Measurements from ENCODE around the gene IQCN. TPM values are rescaled to one million over a fixed set of nuclear protein-coding genes. Genes with fewer than 3 reads are reported as not detected.

IQCN gene
- total and polyA plus RNA-seq, 10 of the 15 experiments (the other 5 are each of a cell fraction or from before 2014, with no cell fraction given) = 0.01 to 0.54 (median 0.23) TPM; not detected in 3

DNA sequence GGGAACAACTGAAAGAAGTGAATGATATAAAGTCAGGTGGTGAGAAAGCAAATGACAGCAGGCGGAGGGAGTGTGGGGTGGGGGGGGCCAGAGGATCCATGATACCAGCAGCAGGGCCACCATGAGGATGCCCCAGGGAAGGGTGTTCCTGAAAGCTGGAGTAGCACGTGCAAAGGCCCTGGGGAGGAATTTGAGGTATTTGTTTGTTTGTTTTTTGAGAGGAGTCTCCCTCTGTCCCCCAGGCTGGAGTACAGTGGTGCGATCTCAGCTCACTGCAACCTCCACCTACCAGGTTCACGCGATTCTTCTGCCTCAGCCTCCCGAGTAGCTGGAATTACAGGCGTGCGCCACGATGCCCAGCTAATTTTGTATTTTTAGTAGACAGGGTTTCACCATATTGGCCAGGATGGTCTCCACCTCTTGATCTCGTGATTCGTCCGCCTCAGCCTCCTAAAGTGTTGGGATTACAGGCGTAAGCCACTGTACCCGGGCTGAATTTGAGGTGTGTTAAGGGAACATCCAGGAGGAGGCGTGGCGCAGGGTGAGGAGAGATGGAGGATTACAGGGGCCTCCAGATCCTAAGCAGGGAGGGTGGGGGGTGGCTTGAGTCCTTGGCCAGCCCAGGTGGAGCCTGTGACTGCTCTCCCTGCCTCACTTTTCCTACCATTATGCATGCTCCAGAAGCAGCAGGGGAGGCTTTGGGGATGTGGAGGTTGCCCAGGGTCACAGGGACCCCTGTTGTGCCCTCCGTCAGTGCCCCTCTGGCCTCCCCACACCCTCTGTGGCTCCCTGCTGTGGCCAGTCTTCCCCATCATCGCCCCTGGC, 19.6 kb upstream of the IQCN start:
- POLR2A ChIA-PET = interaction anchor here (0.7 to 5.8 kb wide), 7 partner anchors 9 to 124 kb away, joined by 3 to 172 read pairs (median 13); partner anchors contain the start of genes JUND and LSM4
- H4K20me1 ChIP-seq (ENCODE audit: control insufficient read depth, insufficient read depth) = no peaks in the 10 kb centered on the region
- CTCF ChIA-PET = interaction anchor here (0.8 to 4.5 kb wide), 6 partner anchors 8 to 34 kb away, joined by 3 to 81 read pairs (median 18); partner anchors contain the start of genes JUND and LSM4
- intact Hi-C loops (cut with micrococcal nuclease; ENCODE audit: unreplicated experiment) = no loop called here
- no TSS peak for BruUV-seq (replicated peaks)
- WGBS (ENCODE audit: insufficient coverage, insufficient replicate concordance, low lambda C conversion rate, missing lambda C conversion rate) = 76% methylated on average over 18 of the region's 18 CpGs
- no peaks in the 10 kb centered on the region for H3K36me3 ChIP-seq (ENCODE audit: control insufficient read depth in 2 of 2, insufficient read depth in 2 of 2, low read length in 1 of 2)
- H3K79me2 ChIP-seq (ENCODE audit: control insufficient read depth, insufficient read depth, low read length) = peaks cover 5% of the 10 kb centered on the region
- peak overlapping the region; percentile 93 for H3K9ac ChIP-seq (ENCODE audit: control insufficient read depth, insufficient read depth, low read length)
- DNase-seq (ENCODE audit: low read depth, low spot score) = no peak
- peak overlapping the region; percentile 99 for H3K4me2 ChIP-seq (ENCODE audit: control insufficient read depth, insufficient read depth)
- peaks cover 32% of the 10 kb centered on the region for H3K4me1 ChIP-seq (ENCODE audit: control insufficient read depth, insufficient read depth, low read length)
- H3K27ac ChIP-seq (ENCODE audit: control insufficient read depth, insufficient read depth) = no peak overlapping the region
- no peaks in the 10 kb centered on the region; a peak in 1 of 4 replicates for H3K27me3 ChIP-seq (replicated peaks in 1 of 2; ENCODE audit: control insufficient read depth in 2 of 2, insufficient read depth in 2 of 2, low read length in 1 of 2)
- FAIRE-seq = no peak
- ATAC-seq = no peak
- H2AFZ ChIP-seq (ENCODE audit: control insufficient read depth, low read depth, low read length) = no peak overlapping the region
- SMC1A ChIA-PET (ENCODE audit: uncharacterized antibody, unreplicated experiment) = interaction anchor here (1.0 to 4.3 kb wide), 6 partner anchors 9 to 35 kb away, joined by 3 to 58 read pairs (median 12); partner anchors contain the start of genes JUND and LSM4
- H3K4me3 ChIP-seq = peak overlapping the region; percentile 96; the same call in 1 of the 2 replicates
- TF ChIP-seq ASH2L (IDR thresholded peaks at IDR 0.05; ENCODE audit: borderline replicate concordance, low read depth) (no peak), HDAC2 (IDR thresholded peaks at IDR 0.05) (no peak), ZSCAN29 (IDR thresholded peaks at IDR 0.05) (no peak), YY1 (IDR thresholded peaks at IDR 0.05; ENCODE audit: low read depth, low read length) (no peak)
- TF ChIP-seq, protein P1, sequence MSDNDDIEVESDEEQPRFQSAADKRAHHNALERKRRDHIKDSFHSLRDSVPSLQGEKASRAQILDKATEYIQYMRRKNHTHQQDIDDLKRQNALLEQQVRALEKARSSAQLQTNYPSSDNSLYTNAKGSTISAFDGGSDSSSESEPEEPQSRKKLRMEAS (IDR thresholded peaks at IDR 0.05; ENCODE audit: low read depth, low read length) = no peak
- TF ChIP-seq, protein P2, sequence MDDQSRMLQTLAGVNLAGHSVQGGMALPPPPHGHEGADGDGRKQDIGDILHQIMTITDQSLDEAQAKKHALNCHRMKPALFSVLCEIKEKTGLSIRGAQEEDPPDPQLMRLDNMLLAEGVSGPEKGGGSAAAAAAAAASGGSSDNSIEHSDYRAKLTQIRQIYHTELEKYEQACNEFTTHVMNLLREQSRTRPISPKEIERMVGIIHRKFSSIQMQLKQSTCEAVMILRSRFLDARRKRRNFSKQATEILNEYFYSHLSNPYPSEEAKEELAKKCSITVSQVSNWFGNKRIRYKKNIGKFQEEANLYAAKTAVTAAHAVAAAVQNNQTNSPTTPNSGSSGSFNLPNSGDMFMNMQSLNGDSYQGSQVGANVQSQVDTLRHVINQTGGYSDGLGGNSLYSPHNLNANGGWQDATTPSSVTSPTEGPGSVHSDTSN (IDR thresholded peaks at IDR 0.05; ENCODE audit: insufficient replicate concordance, low read depth, low read length) = no peak
- TF ChIP-seq, protein P3, sequence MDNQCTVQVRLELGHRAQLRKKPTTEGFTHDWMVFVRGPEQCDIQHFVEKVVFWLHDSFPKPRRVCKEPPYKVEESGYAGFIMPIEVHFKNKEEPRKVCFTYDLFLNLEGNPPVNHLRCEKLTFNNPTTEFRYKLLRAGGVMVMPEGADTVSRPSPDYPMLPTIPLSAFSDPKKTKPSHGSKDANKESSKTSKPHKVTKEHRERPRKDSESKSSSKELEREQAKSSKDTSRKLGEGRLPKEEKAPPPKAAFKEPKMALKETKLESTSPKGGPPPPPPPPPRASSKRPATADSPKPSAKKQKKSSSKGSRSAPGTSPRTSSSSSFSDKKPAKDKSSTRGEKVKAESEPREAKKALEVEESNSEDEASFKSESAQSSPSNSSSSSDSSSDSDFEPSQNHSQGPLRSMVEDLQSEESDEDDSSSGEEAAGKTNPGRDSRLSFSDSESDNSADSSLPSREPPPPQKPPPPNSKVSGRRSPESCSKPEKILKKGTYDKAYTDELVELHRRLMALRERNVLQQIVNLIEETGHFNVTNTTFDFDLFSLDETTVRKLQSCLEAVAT (IDR thresholded peaks at IDR 0.05) = peak; percentile 65; the same call in 1 of the 2 replicates
- TF ChIP-seq, protein P4, sequence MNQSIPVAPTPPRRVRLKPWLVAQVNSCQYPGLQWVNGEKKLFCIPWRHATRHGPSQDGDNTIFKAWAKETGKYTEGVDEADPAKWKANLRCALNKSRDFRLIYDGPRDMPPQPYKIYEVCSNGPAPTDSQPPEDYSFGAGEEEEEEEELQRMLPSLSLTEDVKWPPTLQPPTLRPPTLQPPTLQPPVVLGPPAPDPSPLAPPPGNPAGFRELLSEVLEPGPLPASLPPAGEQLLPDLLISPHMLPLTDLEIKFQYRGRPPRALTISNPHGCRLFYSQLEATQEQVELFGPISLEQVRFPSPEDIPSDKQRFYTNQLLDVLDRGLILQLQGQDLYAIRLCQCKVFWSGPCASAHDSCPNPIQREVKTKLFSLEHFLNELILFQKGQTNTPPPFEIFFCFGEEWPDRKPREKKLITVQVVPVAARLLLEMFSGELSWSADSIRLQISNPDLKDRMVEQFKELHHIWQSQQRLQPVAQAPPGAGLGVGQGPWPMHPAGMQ (IDR thresholded peaks at IDR 0.05; ENCODE audit: borderline replicate concordance) = no peak
- RAD21 ChIA-PET (ENCODE audit: unreplicated experiment) = interaction anchor here (0.7 to 5.8 kb wide), 8 partner anchors 9 to 126 kb away, joined by 3 to 136 read pairs (median 8); partner anchors contain the start of genes JUND and LSM4
- in situ Hi-C loops (cut with MboI) = no loop called here
- no peaks in the 10 kb centered on the region; the same call in 2 of the 3 replicates for H3K9me3 ChIP-seq (replicated peaks; ENCODE audit: control insufficient read depth, insufficient read depth, low read length)
